ENCODE data around the gene CNTNAP5.

CNTNAP5 gene

GRCh38 chr2:124063596-124063995 is 38.5 kb downstream of the CNTNAP5 start:
- no peak for DNase-seq (ENCODE audit: low spot score)

DNA sequence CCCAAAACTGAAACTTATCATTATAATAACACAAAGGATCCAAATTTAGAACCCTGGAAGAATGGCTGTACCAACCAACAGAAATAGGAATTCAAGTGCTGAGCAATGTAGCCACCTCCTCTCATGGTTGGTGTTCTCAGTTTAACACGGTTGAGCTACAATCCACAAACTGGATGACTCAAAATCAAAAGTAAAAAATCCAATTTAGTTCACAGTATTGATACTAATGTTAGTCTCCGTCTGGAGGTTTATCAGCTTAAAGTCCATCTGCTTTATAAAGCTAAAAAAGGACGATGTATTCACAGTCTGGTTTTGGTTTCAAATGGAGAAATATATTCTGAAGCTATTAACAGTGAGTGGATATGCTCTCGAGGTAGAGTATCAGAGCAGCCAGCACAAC is 40.5 kb downstream of the CNTNAP5 start:
- no peak for DNase-seq (ENCODE audit: low spot score)

DNA sequence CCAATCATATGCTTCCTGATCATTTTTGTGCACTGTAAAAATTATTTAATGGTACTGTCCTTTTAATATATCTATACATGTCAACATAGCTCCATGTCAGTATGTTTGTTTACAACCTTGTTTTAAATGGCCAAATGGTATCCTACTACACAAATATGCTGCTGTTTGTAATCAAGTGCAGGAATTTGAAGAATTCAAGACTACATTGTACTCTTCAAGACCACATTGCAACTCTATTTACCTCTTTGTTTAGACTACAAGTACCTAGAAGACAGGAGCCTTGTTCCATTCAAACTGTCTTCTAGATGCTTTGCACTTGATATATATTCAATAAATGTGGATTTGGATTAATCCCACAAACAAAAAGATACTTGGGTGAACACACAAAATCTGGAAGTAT is 41.7 kb downstream of the CNTNAP5 start:
- DNase-seq (ENCODE audit: low spot score): no peak

DNA sequence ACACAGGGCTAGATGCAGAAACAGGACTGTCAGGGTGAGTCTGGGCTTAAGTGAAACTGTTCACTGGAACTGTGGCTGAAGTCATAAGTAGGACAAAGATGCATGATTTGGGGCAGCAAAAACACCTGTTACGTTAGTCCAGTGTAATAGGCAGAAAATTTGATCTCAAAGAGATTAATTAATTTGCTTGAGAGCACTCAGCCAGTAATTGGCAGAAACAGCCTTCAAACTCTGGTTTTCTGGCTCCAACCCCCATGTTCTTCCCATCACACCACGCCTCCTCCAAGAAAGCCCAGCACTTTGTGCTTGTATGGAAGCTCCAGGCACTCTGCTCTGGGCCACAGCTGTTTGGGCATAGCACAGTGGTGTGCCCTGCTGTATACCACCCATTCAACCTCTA is 54.0 kb downstream of the CNTNAP5 start:
- DNase-seq (ENCODE audit: low spot score): no peak

GRCh38 chr2:124080281-124081153 is 55.4 kb downstream of the CNTNAP5 start:
- no peak for DNase-seq (ENCODE audit: low spot score)

DNA sequence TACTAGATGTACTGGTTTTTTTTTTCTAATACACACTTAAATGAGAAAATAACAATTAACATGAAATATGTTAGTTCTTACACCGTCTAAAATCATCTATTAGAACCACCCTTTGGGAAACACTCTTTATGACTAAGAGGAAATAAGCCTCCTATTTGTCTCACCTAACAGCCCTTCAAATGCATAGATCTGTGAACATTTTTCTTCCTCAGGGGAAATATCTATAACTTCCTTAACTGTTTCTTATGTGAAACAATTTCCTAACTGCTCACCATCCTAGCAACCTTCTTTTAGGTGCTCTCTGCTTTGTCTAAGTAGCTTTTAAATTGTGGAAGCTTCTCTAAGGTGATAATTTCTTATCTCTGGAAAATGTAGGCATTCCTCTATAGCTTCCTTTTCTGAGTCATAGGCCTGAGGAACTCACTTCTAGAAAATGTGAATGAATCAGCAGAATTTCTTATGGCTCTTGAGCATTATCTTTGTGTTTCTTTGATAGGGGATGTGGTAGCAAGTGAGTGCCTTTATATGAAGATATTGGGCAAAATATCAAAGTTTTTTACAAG is 56.1 kb downstream of the CNTNAP5 start:
- no peak for DNase-seq (ENCODE audit: low spot score)

DNA sequence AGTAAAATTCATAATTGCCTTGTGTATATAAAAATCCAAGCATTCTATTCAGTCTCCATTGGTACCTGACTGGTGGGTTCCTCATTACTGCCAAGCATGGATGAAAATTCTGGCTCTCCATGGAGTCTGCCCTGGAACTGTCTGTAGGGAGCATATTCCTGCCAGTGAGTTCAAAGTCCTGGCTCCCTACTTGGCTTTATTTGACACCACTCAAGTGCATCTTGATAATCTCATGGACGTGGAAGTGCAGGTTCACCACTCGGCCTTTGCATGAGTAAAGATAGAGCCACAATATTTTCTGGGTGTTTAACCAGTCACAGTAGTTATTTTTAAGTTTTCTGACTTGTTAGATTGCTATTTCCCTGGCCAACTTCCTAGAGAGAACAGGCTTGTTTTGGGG is 63.5 kb downstream of the CNTNAP5 start:
- no peak for DNase-seq (ENCODE audit: low spot score)

GRCh38 chr2:124091721-124092120 is 66.6 kb downstream of the CNTNAP5 start:
- no peak for DNase-seq (ENCODE audit: low spot score)

- no peak for DNase-seq (ENCODE audit: low spot score)
Measured at GRCh38 chr2:124092651-124093050, 67.6 kb downstream of the CNTNAP5 start.

DNA sequence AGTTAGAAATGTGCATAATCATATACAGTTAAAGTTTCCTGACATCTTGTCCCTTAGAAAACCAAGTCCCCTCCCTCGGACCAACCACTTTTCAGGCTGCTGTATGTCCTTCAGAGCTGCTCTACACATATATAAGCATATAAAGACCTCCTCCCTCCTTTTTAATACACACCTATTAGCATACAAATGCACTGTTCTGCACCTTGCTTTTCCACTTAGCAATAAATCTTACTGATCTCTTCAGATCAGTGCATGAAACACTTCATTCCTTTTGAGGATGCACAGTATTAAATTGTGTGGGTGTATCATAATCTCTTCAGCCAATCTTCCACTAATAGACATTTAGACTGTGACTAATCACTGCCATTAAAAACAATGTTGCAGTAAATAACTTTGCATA is 79.8 kb downstream of the CNTNAP5 start:
- DNase-seq (ENCODE audit: low spot score): no peak

DNA sequence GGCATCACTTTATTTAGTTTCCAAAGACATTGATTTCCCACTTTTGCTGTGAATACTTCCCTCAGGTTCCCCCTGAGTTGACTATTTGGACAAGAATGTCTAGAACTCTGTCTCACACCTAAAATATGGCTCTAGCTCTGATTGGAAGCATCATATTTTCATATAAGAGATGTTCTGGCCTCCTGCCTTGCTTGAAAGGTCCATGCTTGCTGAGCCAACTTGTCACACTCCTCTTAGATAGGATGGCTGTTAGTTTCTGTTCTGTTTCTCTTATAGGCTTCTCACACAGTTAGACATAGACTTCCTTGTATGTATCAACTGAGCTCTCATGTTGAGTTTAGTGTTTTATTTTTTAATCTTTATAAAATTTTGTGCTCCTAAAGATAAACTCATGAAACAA is 87.1 kb downstream of the CNTNAP5 start:
- DNase-seq (ENCODE audit: low spot score): no peak

DNA sequence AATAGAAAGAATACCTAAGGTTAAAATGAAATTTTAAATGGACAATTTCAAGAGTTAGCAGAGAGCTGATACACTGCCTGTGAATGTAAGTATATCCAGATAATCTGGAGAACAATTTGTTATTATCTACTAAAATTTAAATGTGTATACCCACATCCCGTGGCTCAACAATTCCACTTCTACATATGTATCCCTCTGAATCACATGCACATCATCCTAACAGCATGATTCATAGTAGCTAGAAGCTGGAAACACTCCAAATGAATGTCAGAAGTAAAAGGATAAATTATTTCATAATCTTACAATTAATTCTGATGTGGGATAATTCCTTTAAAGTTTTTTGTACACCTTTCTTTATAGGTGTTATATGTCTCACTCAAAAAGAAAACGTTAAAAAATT is 87.9 kb downstream of the CNTNAP5 start:
- no peak for DNase-seq (ENCODE audit: low spot score)

- DNase-seq (ENCODE audit: low spot score): no peak
Measured at GRCh38 chr2:124120246-124120645, 95.2 kb downstream of the CNTNAP5 start.

DNA sequence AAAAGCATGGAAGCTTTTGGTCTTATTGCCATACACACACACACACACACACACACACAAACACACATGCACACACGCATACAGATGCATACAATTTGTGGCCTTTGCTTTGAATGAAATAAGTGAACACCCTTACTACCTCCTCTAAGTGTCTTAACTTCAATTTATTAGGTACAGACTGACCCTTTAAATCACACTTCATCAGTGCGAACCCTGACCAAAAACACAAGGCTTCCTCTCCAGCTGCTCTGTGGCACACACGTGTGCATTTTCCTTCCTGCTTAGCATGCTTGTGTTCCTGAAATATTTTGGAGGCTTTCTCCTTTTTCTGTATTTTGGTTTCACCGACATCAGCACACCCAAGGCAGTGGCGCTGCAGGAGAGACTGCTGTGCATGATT is 96.0 kb downstream of the CNTNAP5 start:
- DNase-seq (ENCODE audit: low spot score): no peak

- no peak for DNase-seq (ENCODE audit: low spot score)
Measured at GRCh38 chr2:124121760-124122275, 96.7 kb downstream of the CNTNAP5 start.

DNA sequence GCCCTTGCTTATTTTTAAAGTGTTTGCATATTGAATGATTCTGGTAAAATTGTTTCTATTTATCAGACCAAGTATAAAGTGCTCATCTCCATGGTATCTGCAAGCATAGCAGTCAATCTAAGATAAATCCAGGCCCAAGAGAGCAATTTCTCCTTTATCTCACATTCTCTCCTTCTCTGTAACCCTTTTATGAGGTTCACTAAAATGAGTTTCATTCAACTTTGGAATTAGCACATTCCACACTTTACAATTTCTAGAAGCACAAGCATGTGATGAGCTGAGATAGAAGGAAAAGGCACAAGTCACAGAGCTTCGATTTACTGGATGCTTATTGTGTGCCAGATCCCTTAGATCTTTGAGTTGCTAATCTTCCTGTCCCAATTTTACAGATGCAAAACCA is 97.3 kb downstream of the CNTNAP5 start:
- no peak for DNase-seq (ENCODE audit: low spot score)

- DNase-seq (ENCODE audit: low spot score): no peak
Measured at GRCh38 chr2:124131276-124131675, 106.2 kb downstream of the CNTNAP5 start.

DNA sequence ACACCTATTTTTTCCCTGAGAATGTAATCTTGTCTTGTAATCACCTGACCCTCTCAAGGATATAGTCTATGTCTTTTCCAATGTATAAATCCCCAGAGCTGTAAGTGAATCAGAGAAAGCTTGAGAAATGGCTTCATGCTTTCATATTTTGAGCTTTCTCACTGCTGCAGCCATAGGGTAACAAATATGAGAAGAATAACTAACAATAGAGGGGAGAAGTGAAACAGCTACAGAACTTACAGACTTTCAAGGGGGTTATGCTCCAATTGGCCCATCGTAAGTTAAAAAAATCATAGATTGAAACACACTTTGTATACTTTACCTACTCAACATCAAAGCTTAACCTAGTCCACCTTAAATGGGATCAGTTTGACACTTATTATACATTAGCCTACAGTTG is 111.0 kb downstream of the CNTNAP5 start:
- DNase-seq (ENCODE audit: low spot score): no peak

DNA sequence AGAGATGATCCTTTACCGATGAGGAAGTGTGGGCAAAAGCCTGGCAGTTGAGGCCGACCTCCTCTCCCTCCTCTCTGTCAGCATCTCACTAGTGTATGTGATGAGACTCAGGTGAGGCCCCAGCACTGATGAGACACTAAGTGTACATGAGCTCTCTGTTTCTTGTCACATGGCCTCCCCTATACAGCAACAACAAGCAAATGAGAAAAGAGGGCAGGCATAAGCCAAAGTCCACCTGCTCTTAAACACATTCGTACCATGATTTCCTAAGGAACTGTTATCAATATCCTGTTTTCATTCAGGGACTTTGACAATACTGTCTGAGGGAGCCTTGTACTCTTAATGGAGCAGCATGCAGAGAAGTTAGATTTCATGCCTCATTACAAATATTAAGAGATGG is 113.0 kb downstream of the CNTNAP5 start:
- no peak for DNase-seq (ENCODE audit: low spot score)

GRCh38 chr2:124145982-124146381 is 120.9 kb downstream of the CNTNAP5 start:
- no peak for DNase-seq (ENCODE audit: low spot score)

DNA sequence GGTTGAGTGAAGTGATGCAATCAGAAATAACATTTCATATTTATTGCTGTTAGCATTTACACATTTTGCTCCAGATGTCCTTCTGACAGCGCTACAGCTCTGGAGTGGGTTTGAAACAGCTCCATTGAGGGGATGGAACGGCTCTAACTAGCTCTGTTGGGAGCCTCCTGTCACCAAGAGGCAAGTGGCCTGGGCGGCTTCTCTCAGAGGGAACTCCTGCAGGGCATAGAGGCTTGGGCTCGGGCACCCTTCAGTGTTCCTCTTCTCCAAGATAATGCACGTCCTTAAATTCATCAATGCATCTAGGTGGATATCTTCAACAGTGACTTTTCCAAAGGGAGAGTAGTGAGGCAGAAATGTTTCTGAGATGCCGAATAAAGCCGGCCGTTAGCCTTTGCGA is 122.5 kb downstream of the CNTNAP5 start:
- DNase-seq (ENCODE audit: low spot score): no peak

DNA sequence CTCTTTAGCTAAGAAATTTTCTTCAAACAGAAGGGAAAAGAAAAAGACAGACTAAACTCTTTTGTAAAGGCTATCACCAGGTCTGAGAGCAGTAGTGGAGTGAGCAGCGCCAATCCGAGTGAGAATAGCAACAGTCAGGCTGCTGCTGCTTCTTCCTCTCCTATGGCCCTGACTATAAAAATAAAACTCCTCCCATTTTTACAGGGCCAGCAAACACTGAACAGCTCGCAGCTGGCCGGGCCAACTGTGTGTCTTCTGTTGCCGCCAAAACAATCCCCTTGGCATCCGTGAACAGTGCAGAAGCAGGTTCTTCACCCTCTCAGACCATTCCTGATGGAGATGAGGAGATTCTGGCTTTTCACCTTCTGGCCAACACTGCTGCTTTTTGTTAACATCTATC is 124.5 kb downstream of the CNTNAP5 start:
- no peak for DNase-seq (ENCODE audit: low spot score)

DNA sequence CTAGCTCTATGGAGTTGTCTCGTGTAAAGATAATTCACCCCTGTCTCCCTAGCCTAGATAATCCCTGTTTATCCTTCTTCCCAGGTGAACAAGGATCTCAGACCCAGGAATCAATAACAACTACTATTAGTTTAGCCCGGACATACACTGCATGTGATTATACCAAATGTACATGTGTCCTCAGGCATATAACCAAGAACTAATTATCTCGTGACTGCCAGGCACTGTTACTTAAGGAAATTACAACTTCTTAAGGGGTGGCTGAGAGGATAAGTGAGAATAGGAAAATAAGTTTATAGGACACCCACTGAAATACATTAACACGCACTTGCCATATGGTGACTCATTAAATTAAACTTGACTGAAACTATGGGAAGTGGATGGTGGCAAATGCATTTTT is 126.6 kb downstream of the CNTNAP5 start:
- DNase-seq (ENCODE audit: low spot score): no peak

GRCh38 chr2:124153713-124154112 is 128.6 kb downstream of the CNTNAP5 start:
- no peak for DNase-seq (ENCODE audit: low spot score)

Data from HuH-7.5 (cell line).